NOMO-1 treated with dmso at 0.1 percent for 144 hours (cell line): ENCODE results near the gene SKIDA1.

Experiments
- DNase-seq: peaks from one replicate; lab custom pipeline; 2025; ENCODE audit not compliant: unreplicated experiment; lab: John Stamatoyannopoulos, UW

Gene SKIDA1

DNA sequence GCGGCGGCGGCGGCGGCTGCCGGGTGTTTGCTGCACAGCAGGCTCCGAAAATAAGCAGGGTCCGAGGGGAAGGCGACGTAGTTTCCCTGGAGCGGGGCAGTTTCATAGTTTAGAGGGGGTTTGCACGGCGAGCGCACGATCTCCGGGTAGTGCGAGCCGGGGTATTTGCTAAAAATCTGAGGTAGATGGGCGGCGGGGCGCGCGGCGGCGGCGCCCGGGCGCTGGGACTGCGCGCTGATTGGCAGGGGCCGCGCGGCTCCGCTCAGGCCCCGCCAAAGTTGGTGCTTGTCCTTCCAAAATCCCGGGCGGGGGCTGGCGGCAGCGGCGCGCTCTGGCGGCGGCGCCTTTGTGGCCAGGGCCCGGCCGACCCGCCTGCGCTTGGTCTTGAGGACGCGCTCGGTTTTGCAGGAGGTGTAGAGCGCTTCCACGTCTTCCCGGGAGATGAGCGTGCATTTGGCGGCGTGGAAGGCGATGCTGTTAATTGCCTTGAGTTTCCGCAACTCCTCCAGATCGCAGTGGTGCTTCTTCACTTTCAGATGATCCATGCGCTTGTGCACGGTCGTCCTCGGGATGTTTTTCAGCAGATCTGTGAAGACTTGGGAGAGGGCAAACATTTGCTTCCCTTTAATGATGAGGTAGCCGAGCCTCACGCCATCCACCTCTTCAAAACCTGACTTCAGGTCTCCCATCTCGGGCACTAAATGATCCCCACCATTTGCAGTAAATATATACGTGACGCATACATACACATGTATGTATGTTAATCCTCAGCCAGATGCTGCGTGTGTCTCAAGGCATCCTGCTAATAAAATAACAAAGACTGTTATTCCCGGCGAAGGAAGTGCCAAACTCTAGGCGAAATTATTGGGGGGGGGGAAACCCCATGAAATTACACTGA is 8.1 kb downstream of the SKIDA1 start:
- DNase-seq: no peak

DNA sequence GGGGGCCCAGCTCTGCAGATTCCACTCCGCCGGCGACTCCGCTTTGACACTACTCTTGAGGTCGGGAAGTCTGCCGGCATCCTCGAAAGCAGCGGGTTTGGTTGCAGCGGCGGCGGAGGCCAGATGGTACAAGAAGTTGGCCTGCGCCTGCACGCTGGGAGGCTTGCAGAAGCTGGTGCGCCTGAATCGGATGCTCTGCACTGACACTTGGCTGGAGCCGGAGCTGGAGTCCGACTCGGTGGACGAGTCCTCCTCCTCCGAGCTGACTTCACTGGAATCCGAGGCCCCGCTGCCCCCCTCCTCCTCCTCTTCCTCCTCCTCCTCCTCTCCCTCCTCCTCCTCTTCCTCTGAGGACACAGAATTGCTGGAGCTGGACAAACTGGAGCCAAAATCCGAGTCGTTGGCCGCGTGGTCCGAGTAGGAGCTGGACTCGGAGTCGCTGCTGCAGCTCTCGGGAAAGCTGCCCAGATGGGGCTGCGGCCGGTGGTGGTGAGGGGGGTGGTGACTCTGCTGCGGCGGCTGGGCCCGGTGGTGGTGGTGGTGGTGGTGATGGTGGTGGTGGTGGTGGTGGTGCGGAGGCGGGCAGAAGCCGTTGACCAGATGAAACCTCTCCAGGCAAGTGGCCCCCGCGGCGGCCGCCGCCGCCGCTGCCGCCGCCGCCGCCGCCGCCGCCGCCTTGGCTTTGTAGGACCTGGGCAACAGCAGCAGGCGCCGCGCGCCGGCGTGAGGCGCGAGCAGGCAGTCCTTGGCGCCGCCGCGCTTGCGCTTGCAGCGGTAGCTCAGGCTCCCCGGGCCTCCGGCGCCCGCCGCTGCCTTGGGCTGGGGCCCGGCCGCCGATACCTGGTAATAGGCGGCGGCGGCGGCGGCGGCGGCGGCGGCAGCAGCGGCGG is 9.0 kb downstream of the SKIDA1 start:
- no peak for DNase-seq

DNA sequence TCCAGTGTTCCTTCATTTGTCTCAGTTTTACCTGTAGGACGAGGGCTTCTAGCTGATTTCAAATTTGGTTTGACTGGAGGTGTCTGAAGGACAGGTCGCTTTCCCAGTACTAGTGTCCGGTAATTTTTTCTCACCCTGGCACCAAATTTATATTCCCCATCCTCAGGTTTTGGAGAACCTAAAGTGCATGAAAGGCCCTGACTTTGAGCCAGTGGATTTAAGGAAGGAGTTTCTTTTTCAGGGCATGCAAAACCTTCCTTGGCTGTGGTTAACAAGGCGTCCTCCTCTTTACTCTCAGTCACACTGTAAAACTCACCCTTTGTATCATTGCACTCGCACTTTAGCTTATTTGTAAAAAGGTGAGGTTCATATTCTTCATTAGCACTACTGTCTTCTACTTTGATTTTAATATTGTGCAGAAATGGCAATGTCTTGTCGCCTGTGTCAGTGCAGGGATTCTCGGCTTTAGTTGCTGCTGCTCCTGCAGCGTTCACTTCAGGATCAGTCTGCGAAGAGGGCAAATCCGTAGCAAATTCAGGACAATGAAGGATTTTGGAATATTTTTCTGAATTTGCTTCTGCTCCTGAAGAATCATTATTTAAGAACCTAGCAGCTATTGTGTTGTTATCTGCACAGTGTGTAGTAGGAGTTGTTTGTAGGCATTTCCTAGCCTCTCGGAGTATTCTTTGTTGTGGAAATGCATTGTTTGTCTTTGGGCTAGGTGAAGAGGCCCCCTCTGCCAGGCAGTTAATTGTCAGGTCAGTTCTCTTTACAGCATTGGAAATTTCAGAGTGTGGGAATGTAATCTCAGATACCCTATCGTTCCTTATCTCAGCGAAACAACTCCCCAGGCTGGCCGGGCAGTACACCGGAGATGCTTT is 9.9 kb downstream of the SKIDA1 start:
- no peak for DNase-seq

DNA sequence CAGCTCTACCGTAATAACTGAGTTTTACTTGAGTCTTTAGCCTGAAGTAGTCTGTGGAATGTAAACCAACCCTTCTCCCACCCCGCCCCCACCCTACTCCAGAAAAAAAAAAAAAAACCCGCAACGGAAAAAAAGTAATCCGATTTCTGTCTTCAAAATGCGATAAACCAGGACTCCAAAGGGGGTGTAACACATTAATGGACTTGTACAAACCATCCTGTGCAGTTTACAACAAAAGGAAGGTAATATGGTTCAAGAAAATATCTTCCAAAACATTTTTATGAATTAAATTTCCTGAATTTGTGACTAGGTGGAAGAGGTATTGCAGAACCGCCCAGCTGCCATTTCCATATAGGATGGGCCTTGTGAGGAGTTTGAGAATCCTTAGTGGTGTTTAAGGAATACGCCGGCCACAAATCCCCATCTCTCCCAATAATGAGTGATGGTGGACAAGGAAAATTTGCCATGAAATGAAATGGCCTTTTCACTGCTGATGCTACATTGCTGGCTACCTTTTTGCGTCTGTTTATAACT is 10.6 kb downstream of the SKIDA1 start:
- no peak for DNase-seq

DNA sequence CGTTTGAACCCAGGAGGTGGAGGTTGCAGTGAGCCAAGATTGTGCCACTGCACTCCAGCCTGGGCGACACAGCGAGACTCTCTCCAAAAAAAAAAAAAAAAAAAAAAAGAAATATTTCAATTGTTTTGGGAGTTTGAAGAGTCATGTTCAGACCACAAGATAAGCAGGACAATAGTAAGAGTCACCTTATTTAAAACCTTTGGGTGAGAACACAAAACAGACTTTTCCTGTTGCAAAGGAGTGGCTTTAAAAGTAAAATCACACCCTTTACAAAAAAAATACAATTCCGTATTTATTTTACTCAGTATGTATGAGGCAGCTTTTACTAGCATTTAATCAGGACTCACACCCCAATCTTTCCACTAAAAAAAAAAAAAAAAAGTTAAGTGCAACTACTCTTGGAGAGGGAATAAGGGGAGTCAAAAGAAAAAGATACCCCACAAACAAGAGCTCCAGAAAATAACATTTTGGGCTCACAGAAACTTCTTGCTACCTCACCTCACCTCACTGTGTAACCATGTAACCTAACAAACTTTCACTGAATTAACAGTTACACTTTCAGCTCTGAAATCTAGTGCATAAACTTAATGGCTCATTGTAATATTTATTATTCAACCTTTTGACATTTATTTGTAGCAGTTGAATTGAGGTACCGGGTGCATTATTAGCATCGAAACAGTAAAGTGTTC is 11.2 kb downstream of the SKIDA1 start:
- DNase-seq: no peak

DNA sequence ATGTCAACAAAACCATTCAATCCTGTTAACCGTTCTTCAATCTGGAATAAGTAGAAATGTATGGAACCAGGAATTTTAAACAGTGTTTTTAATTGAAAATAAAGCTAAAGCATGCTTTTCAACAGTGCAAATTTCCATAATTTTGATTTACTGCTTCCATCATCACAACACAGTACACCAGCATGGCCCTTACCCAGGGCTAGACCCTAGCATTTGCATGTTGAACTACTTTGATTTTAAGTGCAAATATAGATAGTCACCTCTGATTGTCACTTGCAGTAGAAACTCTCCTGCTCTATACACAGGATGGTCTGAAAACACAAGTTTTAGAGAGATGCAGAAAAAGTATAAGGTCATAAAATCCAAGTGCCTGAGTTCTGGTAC is 12.1 kb downstream of the SKIDA1 start:
- no peak for DNase-seq

DNA sequence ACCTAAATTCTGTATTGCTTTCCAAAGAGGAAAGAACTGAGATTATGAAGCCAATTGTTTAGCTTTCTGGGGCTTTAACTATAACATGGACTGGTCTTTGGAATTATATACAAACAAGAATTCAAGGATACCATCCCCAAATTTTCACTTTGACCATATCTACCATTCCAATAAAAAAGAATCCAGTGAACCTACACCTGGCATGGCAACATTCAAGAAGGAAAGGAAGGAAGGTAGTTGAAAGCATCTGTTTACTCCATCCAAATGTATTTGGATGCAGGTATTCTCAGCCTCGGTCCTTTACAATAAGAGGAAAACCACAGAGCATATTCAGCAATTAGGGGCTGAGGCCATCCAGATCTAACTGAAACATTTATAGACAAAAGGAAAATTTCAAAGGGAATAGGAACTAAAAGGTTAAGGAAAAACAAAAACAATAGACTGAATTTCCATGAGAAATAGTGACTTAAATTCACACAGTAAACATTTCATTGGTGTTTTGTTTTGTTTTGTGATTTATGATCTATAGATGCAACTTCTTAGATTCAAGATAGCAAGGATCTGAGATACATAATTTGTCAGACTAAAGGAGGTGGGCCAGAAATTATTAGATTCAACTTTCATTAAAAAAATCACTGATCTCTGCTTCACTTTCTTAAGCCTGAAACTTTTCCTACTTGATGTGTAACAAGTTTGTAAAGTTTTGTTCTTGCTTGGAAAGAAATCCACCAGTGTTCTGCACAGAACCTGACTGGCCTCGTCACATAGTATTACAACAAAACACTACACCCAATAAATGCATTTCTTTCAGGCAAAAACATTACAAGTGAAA is 12.7 kb downstream of the SKIDA1 start:
- DNase-seq: no peak

DNA sequence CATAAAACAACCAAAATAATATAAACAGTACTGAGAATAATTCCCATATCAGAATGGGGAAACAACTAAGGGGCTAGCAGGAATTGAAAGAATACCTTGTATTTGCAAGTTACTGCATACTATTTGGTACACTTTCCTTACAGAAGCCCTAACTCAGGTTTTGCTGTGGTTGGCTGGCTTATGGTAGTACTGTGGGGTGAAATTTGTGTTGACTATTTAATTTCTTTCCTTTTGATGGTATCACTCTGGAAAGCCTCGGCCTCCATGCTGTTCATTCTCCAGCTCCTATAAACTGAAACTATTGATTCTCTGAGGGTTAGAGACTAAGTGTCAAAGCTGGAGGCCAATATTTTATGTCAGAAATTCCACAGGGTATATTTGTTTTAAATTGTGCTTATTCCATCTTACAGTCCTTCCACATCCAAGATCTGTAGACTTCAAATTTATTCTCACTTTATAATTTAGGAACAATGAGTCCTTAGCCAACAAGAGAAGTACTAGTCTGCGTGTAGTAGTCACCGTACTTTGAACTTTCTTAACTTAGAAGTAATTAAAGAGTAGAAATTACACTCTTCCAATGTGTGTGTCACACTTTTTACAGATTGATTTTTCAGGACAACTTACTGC is 13.4 kb downstream of the SKIDA1 start:
- no peak for DNase-seq

DNA sequence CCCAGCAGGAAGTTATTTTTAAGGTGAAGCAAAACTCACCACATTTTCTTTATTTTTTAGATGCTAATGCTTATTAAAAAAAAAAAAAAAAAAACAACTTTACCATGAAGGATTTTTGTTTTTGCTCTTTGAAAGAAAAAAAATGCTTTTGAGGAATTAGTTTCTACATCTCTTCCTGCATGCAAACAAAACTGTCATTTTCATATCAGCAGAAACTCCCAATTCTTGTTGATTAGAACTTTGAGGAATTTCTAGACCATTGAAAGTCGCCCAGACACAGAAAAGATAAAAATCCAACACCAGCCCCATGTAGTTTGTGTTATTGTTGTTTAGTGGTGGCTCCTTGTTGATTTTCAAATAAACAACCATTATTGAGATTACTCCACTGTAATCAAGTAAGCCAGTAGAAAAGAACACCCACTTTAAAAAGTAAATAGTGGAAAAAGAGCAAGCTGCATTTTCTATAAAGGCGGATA is 14.3 kb downstream of the SKIDA1 start:
- DNase-seq: no peak

DNA sequence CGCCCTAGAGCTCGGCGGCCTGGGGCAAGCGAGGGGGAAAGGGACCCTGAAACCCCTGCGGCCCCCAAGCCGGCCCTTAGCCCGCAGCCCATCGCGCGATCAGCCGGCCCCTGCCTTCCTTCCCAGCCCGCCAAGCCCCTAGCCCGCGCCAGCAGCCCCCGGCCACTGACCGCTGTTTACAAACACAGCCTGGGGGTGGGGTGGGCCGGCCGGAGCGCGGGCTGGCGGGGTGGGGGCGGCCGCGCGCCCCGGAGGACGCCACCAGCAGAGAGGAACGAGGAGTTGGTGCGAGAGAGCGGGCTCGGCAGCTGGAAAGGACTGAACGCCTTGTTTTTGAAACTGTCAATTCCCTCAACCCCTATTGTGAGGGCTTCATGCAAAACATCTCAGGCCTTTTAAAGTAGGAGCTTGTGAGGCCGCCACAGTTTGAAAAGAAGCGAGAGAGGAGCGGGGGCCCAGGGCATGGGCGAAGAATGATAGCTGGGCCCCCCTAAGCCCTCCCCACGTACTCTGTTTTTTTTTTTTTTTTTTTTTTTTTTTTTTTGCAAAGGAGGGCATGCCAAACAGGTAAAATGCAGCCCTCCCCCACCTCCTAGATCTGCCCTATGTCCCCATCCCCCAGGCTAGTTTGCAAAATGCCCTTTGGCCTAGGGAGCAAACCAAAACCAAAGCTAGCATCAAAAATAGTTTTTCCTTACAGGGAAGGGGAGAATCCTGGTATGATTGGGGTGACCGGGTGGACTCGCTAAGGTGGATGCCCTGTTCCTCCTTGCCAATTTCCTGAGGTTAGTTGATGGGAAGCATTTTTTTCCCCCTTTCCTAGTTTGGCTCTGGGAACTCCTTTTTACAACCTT is 15.0 kb downstream of the SKIDA1 start:
- DNase-seq: peak; percentile 57

DNA sequence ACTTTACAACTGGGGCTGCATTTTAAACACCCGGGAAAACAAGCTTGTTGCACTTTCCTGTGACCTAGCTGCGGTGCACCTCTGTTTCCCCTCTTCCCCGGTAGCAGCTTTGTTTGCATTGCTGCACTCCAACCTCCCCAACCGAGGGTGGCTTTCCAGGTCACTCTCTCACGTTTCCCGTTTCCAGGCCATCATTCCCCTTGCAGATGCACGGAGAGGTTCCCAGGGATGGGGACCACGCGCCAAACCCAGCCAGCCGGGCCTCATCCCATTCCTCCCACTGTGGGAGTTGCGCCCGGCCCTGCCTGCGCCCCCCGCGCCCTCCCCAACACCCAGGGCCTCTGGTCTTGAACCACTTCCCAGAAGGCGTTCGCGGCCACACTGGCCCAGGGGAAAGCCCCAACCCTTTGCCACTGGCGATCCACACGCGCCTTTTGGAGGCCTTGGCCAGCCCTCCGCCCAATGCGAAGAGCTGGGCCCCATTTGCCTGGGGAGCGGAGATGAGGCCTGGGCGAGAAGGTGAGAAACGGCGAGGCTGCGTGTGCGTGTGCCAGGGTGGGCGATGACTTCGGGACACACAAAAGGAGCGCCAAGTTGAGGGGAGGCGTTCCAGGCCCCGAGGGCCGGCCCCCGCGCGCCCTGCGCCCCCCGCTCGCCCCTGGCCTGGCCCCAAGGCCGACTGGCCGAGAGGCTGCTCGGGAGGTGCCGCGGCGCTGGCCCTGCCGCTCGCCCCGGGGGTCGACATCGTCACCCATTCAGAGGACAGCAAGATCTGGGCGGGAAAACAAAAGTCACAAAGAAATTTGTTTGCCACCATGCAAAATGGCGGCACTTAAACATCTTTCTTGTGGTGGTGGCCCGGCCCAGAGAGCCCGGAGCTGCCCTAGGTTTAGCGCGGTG is 15.9 kb downstream of the SKIDA1 start:
- no peak for DNase-seq

DNA sequence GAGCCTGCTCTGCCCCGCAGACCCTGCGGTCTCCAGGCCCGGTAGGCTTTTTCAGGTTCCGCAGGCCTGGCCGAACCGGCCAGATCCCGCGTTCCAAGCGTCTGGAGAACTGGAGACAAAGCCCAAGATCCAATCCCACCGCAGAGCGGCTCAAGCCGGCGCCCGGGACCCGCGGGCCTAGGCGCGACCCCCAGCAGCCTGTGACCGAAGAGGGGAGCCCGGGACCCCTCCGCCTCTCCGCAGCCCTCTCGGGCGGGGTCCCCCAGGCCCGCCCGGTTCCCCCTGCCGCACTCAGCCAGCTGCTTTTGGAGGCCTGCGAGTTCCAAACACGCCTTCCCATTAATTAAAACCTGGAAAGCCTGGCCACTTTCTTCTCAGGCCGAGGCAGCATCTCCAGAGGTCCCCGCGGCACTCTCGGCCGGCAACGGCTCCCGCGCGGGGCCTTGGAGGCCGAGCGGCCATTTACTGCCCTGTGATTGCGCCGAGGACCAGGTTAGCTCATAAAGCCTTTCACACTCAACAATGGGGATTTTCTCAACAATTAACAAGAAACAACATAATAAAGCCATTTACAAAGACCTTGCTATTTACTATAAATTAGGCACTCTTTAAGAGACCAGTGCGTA is 16.7 kb downstream of the SKIDA1 start:
- no peak for DNase-seq

DNA sequence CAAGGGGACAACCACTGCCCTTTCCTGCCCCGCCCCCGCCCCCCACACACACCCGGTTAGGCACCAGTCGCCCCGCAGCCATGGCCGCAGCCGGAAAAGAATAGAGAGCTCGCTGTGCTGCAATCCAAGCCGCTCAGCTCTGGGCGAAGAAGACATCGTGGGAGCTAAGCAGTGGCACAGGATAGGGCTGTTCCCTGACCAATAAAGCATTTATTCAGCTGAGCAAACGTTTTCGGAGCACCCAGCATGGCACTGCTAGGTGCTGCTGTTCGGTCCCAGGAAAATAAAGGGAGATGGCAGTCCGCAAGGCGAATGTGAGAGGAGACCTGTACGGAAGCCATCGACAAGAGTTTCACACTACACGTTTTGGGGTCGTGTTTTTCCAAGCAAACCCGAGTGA is 18.3 kb downstream of the SKIDA1 start:
- DNase-seq: peak; percentile 55

DNA sequence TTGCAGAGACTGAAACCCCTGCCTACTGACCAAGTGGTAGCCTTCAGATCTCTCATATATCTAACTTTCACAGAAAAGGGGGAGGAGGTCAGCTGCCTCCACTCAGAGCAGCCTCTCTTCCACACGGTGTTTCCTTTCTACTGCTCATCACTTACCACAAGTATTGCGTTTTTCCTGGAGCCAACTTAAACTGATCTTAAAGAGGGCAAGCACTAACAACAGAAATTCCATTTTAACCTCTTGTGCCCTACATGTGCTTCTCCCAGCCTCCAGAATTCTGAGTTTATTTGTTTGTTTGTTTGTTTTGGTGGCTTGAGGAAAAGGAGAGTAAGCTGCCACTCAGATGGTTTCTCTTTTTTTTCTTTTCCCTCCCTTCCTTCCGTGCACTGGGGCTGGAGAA is 19.1 kb downstream of the SKIDA1 start:
- peak; percentile 67 for DNase-seq

DNA sequence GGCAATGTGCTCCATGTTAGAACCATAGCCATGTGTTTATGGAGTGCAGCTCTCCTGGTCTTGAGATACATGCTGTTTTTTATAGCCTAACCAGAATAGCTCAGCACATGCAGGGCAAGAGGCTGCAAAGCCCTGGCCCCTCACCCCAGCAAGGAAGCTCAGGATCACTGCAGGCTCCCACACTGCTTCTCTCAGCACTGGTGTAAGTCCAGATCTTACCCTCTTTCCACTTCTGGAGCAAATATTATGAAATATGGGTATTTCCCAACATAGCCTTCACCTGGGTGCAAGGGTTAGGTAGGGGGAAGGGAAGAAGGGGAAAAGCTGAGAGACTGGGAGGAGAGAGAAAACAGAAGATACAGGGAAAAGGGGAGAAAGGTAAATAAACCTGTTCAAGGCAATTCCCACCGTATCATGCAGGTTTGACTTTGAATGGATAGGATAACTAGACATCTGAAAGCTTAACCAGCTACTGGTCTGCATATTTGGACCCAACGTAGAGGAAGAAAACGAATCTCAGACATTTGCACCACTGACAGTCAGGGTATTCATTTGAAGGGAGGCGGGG is 19.7 kb downstream of the SKIDA1 start:
- DNase-seq: no peak

DNA sequence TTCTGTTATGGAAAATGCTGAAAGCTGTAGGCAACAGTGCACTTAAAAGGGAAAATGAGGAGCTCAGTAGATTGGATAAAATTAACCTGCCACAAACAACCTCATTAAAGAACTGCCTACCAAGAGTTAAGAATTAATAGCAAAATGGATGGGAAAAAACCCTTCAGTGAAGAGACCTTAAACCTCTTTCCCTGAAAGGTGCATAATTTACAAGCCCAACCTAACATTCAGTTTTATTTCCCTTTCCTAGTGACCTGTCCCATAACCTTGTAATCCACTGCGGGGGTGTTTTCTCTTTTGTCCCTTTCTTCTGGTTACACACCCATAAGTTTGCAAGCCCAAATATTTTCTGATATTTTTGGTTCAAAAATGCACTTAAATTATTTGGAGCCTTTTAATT is 21.9 kb downstream of the SKIDA1 start:
- no peak for DNase-seq
